Measurements from ENCODE around the gene SLC6A1. TPM values are rescaled to one million over a fixed set of nuclear protein-coding genes. Genes with fewer than 3 reads are reported as not detected.

The SLC6A1 gene
- total and polyA plus RNA-seq, 2 of the 8 experiments (the other 6 are each of a cell fraction or from before 2014, with no cell fraction given): 0.30 to 0.63 TPM

DNA sequence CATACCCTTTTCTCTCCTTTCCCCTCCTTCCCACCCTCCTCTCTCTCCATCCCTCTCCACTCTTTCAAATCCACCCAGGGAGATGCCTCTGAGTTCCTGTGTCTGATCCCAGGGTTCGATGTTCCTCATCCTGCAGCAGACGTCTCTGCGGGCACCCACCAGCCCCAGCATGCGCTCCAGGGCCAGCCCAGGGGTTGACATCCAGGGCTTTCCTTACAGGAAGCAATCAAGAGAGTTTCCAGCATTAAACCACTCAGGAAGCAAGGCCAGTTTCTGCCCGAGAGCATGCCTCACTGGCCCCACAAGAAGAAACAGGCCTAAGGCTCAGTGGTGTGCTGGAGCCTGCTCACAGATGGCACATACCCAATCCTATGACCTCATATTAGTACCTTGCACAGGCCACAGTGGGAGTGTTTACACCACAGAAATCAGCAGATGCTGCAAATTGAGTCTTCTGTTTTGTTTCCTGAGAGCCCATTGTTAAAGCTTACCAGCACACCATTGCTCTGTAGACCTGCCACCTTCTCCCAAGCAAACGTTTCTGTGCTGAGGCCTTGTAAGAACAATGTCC, 13.2 kb downstream of the SLC6A1 start:
- H2BK12ac ChIP-seq (ENCODE audit: low read depth, low read length): no peak overlapping the region
- H4K8ac ChIP-seq (ENCODE audit: extremely low read depth, insufficient read depth, low read length): no peak overlapping the region
- no peaks in the 10 kb centered on the region for H3K79me2 ChIP-seq (ENCODE audit: control insufficient read depth in 1 of 2, insufficient read depth in 2 of 2, low read length in 2 of 2)
- DNase-seq (ENCODE audit: low read depth in 1 of 2, low spot score in 2 of 2) (no peak), FAIRE-seq (no peak)
- H4K5ac ChIP-seq (ENCODE audit: insufficient read length, low read depth, low read length): no peak overlapping the region
- no peak overlapping the region for H2BK15ac ChIP-seq (ENCODE audit: low read length)
- H3K36me3 ChIP-seq (ENCODE audit: control insufficient read depth in 2 of 4, insufficient read depth in 4 of 4, low read length in 3 of 4): no peaks in the 10 kb centered on the region
- H3K9ac ChIP-seq (replicated peaks in 1 of 4; ENCODE audit: extremely low read depth in 1 of 4, low read depth in 3 of 4, low read length in 3 of 4): no peak overlapping the region
- H3K27ac ChIP-seq (ENCODE audit: low read depth, low read length): no peak overlapping the region
- no peak overlapping the region for H4K91ac ChIP-seq (replicated peaks; ENCODE audit: insufficient read length, low read length)
- H3K27me3 ChIP-seq (replicated peaks in 1 of 4; ENCODE audit: control insufficient read depth in 3 of 4, extremely low read depth in 1 of 4, insufficient read depth in 3 of 4, low read length in 3 of 4): no peaks in the 10 kb centered on the region
- H3K18ac ChIP-seq (ENCODE audit: extremely low read depth, low read length): no peak overlapping the region
- no peaks in the 10 kb centered on the region for H3K79me1 ChIP-seq (ENCODE audit: low read depth, low read length)
- H2BK120ac ChIP-seq (replicated peaks; ENCODE audit: low read depth, low read length): no peak overlapping the region
- no peak overlapping the region for H2AK5ac ChIP-seq (ENCODE audit: low read depth, low read length)
- no peak overlapping the region for H2BK5ac ChIP-seq (ENCODE audit: low read depth, low read length)
- H3K4me3 ChIP-seq (ENCODE audit: extremely low read depth in 1 of 4, insufficient read depth in 2 of 4, low read depth in 3 of 4, low read length in 4 of 4): no peak overlapping the region
- ChIA-PET CTCF (ENCODE audit: partially characterized antibody) (interaction anchor here (0.8 to 7.6 kb wide), 12 partner anchors 10 to 233 kb away, joined by 3 to 100 read pairs (median 6); partner anchors contain the start of gene SLC6A1), POLR2A (ENCODE audit: partially characterized antibody) (no interaction called here)
- H2AFZ ChIP-seq (ENCODE audit: low read length): no peak overlapping the region
- peaks cover 0 to 6% (median 0%) of the 10 kb centered on the region in 4 experiments; a peak in 3 of 7 replicates for H3K4me1 ChIP-seq (replicated peaks in 1 of 4; ENCODE audit: control insufficient read depth in 3 of 4, insufficient read depth in 4 of 4, low read length in 3 of 4)
- H3K9me3 ChIP-seq (ENCODE audit: insufficient read depth in 2 of 2, low read depth in 1 of 2, low read length in 1 of 2): no peaks in the 10 kb centered on the region
- no peak overlapping the region for H3K4ac ChIP-seq (replicated peaks; ENCODE audit: insufficient read length, low read depth, low read length)
- WGBS, 2 experiments (ENCODE audit: extremely low coverage in 1 of 2, insufficient coverage in 1 of 2, insufficient read length in 1 of 2, insufficient replicate concordance in 2 of 2, low coverage in 1 of 2, low lambda C conversion rate in 2 of 2, missing lambda C conversion rate in 1 of 2): 91% methylated on average over 6 of the region's 6 CpGs; no CpG with 5 or more reads in 1 of the 2 experiments
- no peak overlapping the region for H3K14ac ChIP-seq (ENCODE audit: insufficient read length)
- no peak overlapping the region for H3K4me2 ChIP-seq (ENCODE audit: insufficient read depth in 1 of 2, low read depth in 2 of 2, low read length in 2 of 2)
- H3K23me2 ChIP-seq (ENCODE audit: low read depth, low read length): no peaks in the 10 kb centered on the region
- no peak for TF ChIP-seq ZNF274 (IDR thresholded peaks at IDR 0.05; ENCODE audit: borderline replicate concordance, extremely low read depth, low read length)
- TF ChIP-seq, protein P1, sequence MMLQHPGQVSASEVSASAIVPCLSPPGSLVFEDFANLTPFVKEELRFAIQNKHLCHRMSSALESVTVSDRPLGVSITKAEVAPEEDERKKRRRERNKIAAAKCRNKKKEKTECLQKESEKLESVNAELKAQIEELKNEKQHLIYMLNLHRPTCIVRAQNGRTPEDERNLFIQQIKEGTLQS (IDR thresholded peaks at IDR 0.05; ENCODE audit: insufficient read depth, low read depth, low read length): no peak
- no peaks in the 10 kb centered on the region for H4K20me1 ChIP-seq (replicated peaks in 1 of 2; ENCODE audit: control insufficient read depth in 1 of 2, insufficient read depth in 2 of 2, low read length in 2 of 2)
- H3K56ac ChIP-seq (replicated peaks; ENCODE audit: insufficient read length, low read depth, low read length): no peak overlapping the region
- no peak overlapping the region for H2BK20ac ChIP-seq (ENCODE audit: low read length)
- no peak overlapping the region for H3K23ac ChIP-seq (ENCODE audit: insufficient read length)

All from H1 (cell line).